Mucosa of gallbladder (tissue), 1 donor: ENCODE measurements around the gene C1QB. TPM values are rescaled to one million over a fixed set of nuclear protein-coding genes. Genes with fewer than 3 reads are reported as not detected.

Experiments used
- DNase-seq: peaks from one replicate; pipeline ENCODE4 v3.0.0-alpha.2; 2020; ENCODE audit warnings: low spot score
- total RNA-seq: library from RNA; stranded (reverse); gene quantifications from one replicate; pipeline ENCODE4 v1.2.1, GENCODE V29; 2021
- donor health status: DM: no; HTN: no; CAD: no.

C1QB gene, protein sequence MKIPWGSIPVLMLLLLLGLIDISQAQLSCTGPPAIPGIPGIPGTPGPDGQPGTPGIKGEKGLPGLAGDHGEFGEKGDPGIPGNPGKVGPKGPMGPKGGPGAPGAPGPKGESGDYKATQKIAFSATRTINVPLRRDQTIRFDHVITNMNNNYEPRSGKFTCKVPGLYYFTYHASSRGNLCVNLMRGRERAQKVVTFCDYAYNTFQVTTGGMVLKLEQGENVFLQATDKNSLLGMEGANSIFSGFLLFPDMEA
- total RNA-seq: 190 TPM

DNA sequence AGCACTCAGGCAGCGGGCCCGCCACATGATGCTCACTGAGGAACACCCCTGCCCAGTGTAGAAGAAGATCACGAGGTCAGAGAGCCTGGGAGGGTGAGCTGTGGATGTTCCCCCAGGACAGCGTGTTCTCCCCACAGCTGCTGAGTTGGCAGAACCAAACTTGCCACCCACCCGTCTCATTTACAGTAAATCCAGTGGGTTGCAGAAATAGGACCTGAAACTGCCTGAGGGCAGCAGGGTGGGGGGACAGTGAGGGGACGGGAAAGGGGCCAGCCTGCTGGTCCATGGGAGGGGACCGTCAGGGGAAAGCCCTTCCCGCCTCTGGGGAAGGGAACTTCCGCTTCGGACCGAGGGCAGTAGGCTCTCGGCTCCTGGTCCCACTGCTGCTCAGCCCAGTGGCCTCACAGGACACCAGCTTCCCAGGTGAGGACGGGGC, at the start of gene C1QB:
TSS of gene C1QB (plus strand) at position 356 of the 436 bp plus-strand sequence. CDS start 6,227 bp downstream, outside the sequence.
- peak; percentile 48 for DNase-seq

DNA sequence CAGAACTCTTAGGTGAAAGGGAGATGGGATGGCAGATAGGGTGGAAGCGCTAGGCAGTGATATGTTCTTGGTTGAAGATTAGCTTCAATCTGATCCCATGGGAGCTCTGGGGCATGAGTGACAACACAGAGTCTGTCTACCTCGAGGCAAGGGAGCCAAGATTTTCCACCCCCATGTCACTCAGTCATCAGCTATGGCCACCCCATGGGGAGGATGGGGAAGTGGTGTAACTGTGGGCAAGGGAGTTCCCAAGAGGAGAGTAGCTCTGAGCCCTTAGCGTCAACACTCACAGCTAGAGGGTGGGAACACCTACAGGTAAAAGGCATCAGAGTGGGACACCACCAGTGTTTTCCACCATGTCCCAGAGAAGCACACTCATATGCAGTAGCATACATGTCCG, 46.9 kb upstream of the C1QB start:
- no peak for DNase-seq

DNA sequence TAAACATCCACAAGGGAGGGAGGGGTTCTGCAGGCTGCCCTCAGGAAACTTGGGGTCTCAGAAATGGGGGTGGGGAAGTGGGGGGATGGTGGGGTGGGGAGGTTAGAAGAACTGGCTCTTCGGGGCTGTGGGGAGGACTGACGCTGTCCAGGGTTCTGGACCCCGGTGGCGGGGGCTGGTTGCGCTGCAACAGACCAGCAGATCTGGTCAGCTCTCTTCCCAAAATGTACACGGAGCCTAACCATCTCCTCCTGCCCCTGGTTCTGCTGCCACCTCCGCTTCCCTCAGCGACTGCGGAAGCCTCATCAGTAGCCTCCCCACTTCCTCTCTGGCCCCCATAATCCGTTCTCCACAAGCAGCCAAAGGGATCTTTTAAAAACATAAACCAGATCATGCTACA, 45.9 kb upstream of the C1QB start:
- no peak for DNase-seq

DNA sequence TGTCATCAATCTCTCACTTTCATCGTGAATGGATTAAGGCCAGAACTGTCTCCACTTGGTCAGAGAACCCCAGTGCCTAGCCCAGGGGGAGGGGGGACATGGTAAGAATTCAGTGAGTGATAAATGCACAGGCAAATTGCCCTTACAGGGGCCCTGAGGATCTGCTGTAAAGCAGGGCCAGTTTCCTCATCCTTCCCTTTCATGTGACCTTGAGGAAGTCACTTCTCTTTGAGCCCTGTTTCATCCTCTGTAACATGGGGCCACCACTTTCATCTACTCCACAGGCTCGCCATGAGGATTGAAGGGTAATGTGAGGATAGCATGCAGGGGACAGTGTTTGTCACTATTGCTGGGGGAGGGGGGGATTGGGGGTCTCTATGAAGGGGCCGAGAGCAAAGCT, 44.7 kb upstream of the C1QB start:
- no peak for DNase-seq

DNA sequence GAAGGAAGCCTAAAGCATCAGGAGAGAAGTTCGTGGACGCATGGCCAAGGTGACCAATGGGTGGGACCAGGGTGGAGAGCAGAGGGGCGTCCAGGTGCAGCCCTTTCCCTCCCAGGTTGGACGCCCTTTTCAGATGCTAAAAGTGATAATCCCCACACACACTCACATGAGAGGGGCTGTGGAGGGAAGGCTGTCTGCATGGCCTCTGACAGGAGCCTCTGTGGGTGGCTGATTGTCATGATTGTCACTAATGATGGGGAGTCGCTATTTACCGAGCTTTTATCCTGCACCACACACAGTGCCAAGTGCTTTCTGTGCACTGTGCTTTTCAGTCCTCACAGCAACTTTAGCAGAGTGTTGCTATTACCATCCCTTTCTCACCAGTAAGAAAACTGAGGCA, 43.7 kb upstream of the C1QB start:
- no peak for DNase-seq

DNA sequence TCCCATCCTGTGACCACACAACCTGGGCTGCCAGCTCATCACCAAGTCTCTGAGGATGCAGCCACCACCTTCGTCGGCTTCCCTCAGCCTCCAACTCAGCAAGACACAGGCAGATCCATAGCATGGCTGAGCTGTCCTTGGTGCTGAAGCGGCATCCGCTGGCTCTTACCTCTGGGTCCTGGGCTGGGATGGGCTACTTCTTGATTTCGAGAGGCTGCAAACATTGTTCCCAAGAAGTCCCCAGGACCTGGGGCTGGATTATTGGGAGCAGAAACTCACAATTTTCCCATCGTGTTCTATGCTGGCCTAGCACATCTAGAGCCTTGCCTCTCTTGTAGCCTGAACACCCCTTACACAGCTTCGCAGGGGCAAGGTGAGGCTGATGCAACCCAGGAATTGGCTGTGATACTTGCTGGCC, 41.5 kb upstream of the C1QB start:
- peak; percentile 60 for DNase-seq

DNA sequence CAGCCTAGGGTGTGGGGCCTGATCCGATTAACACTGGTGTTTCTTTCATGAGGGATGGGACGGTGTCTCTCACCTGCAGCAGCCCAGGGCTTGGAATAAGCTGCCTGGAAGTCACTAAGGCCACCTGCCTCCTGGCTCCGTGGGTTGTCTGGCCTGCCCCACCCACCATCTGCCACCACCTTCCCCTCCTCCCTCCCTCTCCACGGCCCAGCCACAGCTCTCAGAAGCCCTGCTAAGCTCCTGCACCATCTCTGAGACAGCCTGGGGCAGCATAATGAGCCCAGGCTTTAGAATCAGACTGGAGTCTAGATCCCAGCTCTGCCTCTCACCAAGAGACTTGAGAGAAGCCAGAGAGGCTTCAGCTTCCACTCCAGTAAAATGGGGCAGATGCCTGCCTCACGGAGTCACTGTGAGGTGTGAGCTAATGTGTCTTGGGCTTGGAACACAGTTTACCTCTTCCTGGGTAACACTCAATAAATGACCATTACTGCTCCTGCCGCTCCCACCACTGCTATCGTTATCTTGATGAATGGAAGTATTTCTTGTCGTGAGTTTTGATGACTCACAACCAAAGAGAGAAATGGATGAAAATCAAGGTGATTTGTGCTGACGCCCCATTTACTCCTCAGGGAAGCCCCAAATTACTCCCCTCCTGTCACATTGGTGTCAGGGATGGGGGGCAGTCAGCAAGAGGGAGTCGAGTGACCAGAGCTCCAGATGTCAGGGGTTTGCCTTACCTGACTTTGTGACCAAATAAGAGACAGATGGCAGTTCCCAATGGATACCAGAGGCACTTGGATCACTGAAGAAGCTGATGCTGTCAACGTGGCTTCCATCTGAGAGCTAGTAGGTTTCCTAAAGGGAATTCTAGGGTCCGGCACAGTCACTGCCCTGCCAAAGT, 40.1 kb upstream of the C1QB start:
- no peak for DNase-seq

DNA sequence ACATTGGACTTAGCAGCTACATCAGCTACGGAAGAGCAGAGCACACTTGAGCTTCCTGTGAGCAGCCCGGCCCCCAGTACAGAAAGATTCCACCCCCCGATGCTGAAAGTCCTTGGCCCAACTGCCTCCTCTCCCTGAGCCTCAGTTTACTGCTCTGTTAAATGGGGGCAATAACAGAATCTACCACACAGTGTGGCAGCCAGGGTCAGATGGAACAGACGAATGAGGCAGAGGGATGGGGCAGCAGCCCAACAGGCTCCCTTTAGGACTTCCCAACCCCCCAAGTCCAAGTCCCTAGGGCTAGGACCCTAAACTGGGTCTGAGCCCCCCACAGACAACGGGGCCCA, 39.5 kb upstream of the C1QB start:
- no peak for DNase-seq

DNA sequence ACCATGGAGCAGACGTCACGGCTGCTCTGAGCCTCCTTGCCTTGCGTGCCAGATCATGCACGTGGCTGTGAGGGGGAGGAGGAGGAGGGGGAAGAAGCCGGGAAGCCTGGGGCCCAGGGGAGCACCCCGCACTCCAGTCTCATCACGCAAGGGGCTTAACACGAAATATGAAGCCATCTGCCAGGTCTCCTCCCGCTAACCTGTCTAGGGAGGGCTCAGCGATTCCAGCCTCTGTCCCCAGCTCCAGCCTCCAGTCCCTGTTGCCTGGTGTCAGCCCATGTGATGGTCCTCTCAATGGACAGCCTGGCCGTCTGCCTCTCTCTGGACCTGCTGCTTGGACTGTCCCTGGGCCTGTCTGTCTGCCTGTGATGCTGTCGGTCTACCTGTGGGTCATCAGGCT, 39.1 kb upstream of the C1QB start:
- no peak for DNase-seq

DNA sequence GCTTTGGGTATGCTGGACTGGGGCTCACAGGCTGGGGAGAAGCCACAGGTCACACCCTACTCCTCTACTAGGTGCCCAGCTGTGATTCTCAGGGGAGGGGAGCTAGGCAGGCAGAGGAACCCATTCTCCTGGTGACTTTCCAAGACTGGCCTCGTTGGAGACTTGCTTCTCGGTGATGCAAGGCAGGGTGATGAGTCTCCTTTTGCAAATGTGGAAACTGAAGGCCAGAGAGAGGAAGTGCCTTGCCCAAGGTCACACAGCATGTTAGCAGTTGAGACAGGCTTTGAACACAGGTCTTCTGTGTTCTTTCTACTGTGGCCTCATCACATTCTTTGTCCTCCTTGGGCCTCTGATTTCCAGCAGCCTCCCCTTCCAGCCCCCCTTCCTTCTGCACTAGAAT, 37.1 kb upstream of the C1QB start:
- no peak for DNase-seq

DNA sequence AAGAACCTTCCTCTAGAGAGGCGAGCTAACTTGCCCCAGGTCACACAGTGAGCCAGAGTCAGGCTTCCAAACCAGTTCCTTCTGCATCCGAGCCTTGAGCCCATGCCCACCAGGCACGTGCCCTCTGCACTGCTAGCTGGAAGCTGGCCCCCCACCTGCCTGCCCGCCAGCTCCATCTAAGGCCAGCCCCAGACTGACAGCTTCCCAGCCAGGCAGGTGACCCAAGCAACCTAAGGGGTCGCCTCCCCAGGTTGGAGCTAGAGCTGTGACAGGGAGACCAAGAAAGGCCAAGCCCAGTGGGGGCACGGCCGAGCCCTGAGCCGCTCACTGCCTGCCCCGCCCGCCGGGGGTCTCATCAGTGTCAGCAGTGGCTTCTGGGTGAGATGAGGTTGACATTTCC, 36.5 kb upstream of the C1QB start:
- DNase-seq: no peak

DNA sequence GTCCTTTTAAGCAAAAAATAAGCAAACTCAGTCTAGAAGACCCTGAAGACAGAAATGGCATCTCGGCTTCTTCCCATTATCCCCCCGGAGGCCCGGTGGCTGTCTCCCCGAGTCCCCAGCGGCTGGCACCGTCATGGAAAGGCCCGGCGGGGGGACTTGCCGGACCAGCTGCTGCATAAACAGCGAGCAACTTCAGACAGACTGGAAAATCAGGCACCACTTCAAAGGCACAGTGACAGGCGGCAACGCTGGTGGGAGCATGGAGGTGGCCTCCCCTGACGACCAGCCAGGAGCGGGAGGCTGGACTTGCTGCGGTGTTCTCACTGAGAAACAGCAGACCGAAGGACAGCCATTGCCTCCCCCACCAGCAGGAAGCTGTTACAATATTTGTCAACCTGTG, 35.0 kb upstream of the C1QB start:
- DNase-seq: no peak

DNA sequence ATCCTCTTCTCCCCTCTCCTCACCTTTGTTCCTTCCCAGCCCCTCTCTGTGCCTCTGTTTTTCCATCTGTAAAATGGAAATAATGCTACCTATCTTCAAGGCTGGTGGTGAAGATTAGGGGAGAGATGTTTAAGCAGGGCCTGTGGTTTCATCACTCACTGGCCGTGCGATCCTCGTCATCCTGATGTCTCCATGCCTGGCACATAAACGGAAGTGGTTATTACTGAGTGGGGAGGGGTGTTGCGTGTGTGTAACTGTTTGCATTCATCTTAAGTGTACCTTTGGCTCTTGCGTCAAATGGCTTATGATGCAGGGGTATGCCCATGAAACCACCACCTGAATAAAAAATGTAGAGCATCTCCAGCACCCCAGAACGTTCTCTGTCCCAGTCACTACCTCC, 33.8 kb upstream of the C1QB start:
- DNase-seq: no peak

DNA sequence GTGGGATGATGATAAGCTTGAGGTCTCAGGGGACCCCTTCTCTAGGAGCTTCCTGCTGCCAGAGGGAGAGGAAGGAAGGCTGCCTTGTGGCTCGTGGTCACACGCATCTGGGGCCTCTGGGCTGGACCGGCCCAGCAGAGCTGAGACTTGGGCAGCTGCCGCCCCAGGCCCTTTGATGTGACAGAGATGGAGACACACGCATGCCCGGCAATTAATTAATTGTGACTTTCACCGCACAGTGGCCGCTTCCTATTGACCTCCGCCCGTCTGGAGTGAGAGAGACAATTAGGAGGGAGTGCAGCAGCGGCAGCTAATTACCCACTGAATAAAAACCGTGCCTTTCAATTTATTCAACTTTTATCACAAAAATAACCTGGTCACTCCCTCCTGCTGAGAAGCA, 33.2 kb upstream of the C1QB start:
- DNase-seq: no peak

DNA sequence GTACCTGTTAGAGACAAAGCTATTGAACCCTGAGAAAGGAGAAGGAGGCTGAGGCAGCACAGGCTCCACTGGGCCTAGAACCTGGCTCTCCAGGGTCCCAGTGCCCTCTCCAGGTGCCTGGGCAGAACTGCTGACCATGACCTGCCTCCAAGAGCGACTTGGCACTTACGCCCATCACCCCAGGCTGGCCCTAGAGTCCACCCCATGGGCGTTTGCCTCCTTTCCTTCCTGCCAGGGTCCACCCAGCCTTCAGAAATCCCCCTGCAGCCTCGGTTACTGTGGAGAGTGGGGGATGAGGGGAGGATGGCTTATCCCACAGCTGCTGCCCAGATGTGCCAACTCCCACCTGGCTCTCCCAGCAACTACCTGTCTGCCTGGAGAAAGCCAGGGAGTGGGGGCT, 31.3 kb upstream of the C1QB start:
- no peak for DNase-seq

DNA sequence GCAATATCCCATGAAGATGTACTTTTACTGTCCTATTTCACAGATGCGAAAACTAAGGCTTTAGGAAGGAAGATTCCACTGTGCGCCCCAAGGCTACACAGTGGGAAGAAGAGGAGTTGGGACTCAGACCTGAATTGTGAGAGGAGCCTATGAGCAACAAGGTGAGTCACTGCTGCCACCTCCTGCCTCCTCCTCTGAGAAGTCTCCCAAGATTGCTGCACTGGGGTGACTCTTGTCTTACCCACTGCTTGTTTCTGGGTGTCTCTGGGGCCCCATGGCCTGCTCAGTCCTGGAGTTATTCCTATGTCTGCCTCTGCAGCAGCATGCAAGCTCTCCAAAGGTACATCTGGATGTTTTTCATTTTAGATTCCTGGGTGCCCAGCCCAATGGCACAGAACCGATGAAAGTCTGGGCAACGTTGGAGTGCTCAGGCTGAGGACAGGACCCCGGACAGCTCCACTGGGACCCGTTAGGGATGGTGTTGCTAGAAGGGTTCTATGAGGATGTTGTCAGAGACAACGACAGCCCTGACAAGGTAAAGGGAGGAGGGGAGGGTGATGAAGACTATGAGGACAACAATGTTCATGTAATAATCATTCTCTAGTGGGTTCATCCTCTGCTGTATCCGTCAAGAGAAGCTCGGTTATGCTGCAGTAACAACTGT, 27.6 kb upstream of the C1QB start:
- DNase-seq: no peak

DNA sequence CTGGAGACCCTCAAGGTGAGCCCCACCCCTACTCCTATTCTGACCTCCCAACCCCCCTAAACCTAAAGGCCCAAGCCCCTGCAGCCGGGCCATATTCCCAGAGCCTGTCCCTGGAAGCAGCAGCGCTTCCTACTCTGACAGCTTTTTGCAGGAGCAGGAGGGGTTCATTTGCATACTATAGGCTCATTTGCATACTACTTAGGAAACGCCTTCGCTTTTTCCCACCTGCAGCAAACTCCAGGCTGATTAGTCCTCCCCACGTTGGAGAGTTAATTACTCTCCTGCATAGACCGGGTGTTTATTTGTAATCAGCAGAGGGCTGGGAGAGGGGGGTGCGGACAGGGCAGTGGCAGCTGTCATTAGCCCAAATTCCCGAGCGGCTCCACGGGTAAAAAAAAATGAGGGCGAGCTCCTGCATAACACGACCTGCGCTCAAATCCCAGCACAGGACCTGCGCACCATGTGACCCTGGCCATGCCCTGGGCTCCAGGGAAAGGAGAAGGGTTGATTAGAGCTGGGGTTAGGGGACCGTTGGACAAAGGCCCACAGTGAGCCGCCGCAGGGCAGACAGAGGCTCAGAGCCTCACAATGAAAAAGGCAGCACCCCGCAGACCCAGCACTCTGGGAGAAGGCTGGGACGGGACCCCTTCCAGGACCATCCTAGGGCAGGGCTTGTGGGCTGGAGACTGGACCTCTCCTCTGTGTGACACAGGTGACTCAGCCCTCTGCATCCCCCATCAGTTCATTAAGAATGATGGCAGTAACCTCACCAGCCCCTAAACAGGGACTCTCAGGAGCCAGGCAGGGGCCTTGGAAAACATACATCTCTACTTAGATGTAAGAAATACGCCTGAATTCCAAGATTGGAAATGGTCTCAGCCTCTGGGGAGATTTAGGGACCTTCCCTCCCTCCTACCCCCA, 26.5 kb upstream of the C1QB start:
- no peak for DNase-seq

DNA sequence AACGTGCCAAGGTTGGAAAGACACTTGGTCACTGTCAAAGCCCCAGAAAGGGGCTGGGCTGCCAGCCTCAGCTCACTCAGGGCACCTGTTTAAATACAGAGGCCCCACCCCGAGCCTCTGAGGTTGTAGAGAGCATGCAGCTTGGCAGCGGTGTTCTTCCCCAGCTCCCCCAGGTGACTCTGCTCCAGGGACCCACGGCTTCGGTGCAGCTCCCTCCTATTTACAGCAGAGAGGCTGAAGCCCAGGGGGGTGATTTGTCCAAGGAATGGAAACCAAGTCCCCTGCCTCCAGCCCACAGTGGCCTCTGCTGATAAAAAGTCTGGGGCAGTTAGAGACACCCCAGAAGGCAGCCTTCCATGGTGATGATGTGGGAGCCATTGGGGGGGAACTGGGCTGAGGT, 25.7 kb upstream of the C1QB start:
- no peak for DNase-seq

DNA sequence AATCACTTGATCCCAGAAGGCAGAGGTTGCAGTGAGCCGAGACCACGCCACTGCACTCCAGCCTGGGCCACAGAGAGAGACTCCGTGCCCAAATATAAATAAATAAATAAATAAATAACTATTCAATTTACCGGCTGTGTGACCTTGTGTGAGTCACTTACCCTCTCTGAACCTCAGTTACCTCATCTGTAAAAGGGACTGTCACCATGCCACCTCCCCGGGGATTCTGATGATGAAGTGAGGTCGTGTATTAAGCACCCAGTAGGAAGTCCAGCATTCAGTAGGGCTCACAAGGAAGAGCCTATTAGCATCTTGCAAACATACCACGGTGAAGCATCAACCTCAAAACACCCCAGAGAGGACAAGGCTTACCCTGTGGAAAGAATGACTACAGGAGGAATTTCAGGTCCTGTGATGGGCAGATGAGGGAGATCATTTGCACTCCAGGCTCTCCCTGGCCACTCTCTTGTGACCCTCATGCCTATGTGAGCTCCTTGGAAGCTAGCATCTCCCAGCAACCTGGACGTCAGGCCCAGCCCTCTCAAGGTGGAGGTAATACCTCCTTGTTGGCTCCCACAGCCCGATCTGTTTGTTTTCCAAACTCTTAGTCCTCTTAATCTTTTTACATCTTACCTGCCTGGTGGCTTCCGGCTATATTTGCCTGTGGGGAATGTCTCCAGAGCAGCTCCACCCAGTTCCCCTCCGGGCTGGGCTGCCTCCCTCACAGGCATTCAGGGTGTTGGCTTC, 24.2 kb upstream of the C1QB start:
- no peak for DNase-seq

DNA sequence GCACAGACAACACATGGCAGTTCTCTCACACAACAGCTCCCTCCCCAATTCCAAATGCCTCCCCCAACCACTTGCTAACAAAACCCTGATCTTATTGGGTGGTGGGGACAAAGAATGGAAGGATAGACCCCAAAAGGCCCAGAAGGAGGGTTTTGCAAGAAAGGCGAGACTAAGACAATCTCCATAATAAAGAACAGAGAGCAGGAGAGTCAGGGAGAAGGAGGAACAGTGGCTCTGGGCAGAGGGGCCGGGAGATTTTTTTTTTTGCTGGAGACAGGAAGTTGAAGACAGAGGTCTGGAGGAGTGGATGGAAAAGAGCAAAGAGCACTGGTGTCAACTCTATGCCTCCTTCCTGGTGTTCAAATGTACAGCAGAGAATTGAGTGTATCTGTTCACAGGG, 23.1 kb upstream of the C1QB start:
- no peak for DNase-seq
